Activated T-helper 1 cell treated with anti-CD3 and anti-CD28 coated beads, Interleukin-2, amount 50 U/mL, for 16 hours (primary cell): ENCODE measurements around the gene MAGEB6.
"Not testable (repeated sequence)": the region's sequence is repeated elsewhere in the genome, so short reads cannot be mapped to it uniquely, and the experiment has no call there.

Source experiments
- DNase-seq, 2 donors: peaks; one replicate each; pipeline ENCODE4 v3.0.0-alpha.2; 2020; ENCODE audit warnings: low read depth in 1 of 2, low spot score in 1 of 2

MAGEB6 gene, protein sequence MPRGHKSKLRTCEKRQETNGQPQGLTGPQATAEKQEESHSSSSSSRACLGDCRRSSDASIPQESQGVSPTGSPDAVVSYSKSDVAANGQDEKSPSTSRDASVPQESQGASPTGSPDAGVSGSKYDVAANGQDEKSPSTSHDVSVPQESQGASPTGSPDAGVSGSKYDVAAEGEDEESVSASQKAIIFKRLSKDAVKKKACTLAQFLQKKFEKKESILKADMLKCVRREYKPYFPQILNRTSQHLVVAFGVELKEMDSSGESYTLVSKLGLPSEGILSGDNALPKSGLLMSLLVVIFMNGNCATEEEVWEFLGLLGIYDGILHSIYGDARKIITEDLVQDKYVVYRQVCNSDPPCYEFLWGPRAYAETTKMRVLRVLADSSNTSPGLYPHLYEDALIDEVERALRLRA

DNA sequence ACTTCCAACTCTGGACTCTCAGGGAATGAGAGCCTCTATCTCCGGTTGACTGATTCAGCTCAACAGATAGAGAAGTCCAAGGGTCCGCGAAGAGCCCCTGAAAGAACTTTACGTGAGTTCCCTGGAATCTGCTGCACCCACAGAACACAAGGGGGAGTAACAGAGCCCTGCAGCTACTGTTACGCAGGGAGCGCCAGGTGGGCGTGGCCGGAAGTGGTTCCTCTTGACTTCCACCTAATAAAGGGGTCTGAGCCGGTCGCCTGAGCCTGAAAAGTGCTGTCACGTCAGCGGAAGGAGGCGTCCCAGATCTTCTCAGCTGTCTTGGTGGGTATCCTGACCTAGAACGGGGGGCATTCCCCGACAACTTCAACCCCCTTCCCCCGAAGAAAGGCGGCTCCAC is at the start of gene MAGEB6:
MAGEB6 (plus strand) TSS at position 237 of the 400 bp plus-strand sequence. CDS start 1,407 bp downstream, outside the sequence.
- no peak for DNase-seq

DNA sequence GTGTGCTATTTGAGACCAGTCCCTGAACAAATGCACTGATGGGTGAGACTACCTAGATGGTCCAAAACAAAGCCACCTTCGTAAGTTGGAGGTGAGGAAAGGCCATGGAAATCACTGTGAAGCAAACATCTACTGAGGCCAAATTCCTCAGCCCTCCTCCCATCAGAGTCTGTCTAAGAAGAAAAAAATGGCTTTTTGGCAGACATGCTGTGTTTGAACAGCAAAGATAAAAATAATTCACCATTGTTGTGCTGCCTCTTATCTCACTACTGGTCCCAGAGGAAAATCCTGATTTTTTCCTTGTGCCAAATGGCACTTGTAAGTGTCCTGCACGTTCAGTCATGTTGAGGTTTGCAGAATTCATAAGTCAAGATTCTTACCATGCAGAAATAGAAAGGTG is 46.2 kb upstream of the MAGEB6 start:
- no peak for DNase-seq

- no peak for DNase-seq
Measured at GRCh38 chrX:26160301-26160700, 31.9 kb upstream of the MAGEB6 start, which contains the start of gene MAGEB6B. Gene MAGEB6B (plus strand): TSS chrX:26160601. CDS start chrX:26160601, 0 bp downstream.

GRCh38 chrX:26203561-26203960 is 11.3 kb downstream of the MAGEB6 start:
- DNase-seq, result no peak

- DNase-seq, result not testable (repeated sequence)
Measured at GRCh38 chrX:26204717-26205116, 12.5 kb downstream of the MAGEB6 start.

- no peak for DNase-seq
Measured at GRCh38 chrX:26208012-26208411, 15.8 kb downstream of the MAGEB6 start.

DNA sequence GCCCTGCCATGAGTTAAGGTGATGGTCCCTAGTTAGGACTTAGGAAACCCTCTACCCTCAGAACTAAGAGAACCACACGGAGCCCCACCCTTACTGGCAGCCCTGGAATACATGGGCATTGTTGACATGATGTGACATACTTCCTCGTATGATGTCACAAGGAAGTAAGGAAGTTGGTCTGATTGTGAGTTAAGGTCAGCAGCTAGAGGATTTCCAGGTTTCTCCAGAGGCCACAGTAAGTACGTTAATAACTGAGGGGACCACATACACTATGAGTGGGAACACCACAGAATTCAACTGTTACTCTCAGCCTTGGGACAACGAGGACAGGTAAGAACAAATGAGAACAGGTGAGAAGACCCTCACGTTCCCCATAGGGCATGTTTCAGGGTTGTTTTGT is 23.6 kb downstream of the MAGEB6 start, which contains the start of gene MAGEB5:
MAGEB5 (plus strand) TSS at position 301 of the 400 bp plus-strand sequence. CDS start 1,133 bp downstream, outside the sequence.
- no peak for DNase-seq

GRCh38 chrX:26219351-26219750 is 27.1 kb downstream of the MAGEB6 start:
- DNase-seq, result no peak

DNA sequence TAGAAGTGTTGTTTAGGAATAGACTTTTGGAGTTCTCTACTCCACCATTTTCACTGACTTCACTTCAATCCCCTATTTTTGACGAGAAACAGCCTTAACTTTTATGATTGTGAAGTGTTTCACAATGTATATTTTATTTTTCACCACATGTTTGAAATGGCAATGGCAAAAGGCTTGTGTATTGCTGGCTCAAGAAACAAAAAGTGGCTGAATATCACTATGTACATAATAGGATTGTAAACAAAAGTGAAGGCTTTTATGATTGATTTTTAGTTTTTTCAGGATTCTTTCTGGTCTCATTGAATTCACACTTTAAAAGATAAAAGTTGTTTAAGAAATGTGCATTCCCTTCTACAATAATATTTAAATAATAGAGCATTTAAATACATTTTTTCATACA is 41.9 kb downstream of the MAGEB6 start:
- DNase-seq, result no peak
